Measurements from ENCODE around the gene ZNF579. TPM values are rescaled to one million over a fixed set of nuclear protein-coding genes. Genes with fewer than 3 reads are reported as not detected.

Gene ZNF579
- total and polyA plus RNA-seq, 2 of the 8 experiments (the other 6 are each of a cell fraction or from before 2014, with no cell fraction given): 10.0 to 18.9 TPM

GRCh38 chr19:55536951-55537740, 43.5 kb downstream of the ZNF579 start, which contains the start of gene SBK2:
TSS of gene SBK2 (minus strand) at chr19:55537133. CDS start at chr19:55536294, 839 bp downstream.
- no peak within 1 kb of the TSS for H3K14ac ChIP-seq (ENCODE audit: insufficient read length)
- peak; percentile 55 for FAIRE-seq
- H3K56ac ChIP-seq (replicated peaks; ENCODE audit: insufficient read length, low read depth, low read length): no peak within 1 kb of the TSS
- H2AK5ac ChIP-seq (ENCODE audit: low read depth, low read length): no peak within 1 kb of the TSS
- H3K36me3 ChIP-seq (ENCODE audit: control insufficient read depth in 2 of 4, insufficient read depth in 4 of 4, low read length in 3 of 4): no peaks in the 10 kb centered on the region; a peak in 1 of 8 replicates
- H3K9me3 ChIP-seq (ENCODE audit: insufficient read depth in 2 of 2, low read depth in 1 of 2, low read length in 1 of 2): no peaks in the 10 kb centered on the region
- peak within 1 kb of the TSS; percentile 94 for H3K4ac ChIP-seq (replicated peaks; ENCODE audit: insufficient read length, low read depth, low read length)
- H2BK15ac ChIP-seq (ENCODE audit: low read length): 0 out of 2 replicates have a peak within 1 kb of the TSS, but pooled peaks have one; percentile 81
- H3K27ac ChIP-seq (ENCODE audit: low read depth, low read length): peak within 1 kb of the TSS; percentile 51; the same call in 1 of the 2 replicates
- peak within 1 kb of the TSS; percentile 78 for H2BK120ac ChIP-seq (replicated peaks; ENCODE audit: low read depth, low read length)
- H2AFZ ChIP-seq (ENCODE audit: low read length): no peak within 1 kb of the TSS
- peaks cover 4% of the 10 kb centered on the region; the same call in 1 of the 2 replicates for H3K23me2 ChIP-seq (ENCODE audit: low read depth, low read length)
- CTCF ChIA-PET (ENCODE audit: partially characterized antibody): interaction anchor here (0.7 to 1.2 kb wide), 3 partner anchors 16 to 724 kb away, joined by 3 to 4 read pairs (median 4); no protein-coding TSS in a partner anchor
- peak; percentile 62 to 98 for DNase-seq (ENCODE audit: low read depth in 1 of 2, low spot score in 2 of 2)
- H3K4me2 ChIP-seq (ENCODE audit: insufficient read depth in 1 of 2, low read depth in 2 of 2, low read length in 2 of 2): peak within 1 kb of the TSS; percentile 39 to 76; a peak in 3 of 4 replicates
- peaks cover 0 to 17% (median 5%) of the 10 kb centered on the region in 4 experiments; a peak in 4 of 7 replicates for H3K4me1 ChIP-seq (replicated peaks in 1 of 4; ENCODE audit: control insufficient read depth in 3 of 4, insufficient read depth in 4 of 4, low read length in 3 of 4)
- POLR2A ChIA-PET (ENCODE audit: partially characterized antibody): interaction anchor here (0.6 to 1.5 kb wide), 3 partner anchors 9 to 278 kb away, joined by 3 to 4 read pairs (median 3); no protein-coding TSS in a partner anchor
- H3K79me2 ChIP-seq (ENCODE audit: control insufficient read depth in 1 of 2, insufficient read depth in 2 of 2, low read length in 2 of 2): no peaks in the 10 kb centered on the region
- no peaks in the 10 kb centered on the region for H3K79me1 ChIP-seq (ENCODE audit: low read depth, low read length)
- WGBS, 2 experiments (ENCODE audit: extremely low coverage in 1 of 2, insufficient coverage in 1 of 2, insufficient read length in 1 of 2, insufficient replicate concordance in 2 of 2, low coverage in 1 of 2, low lambda C conversion rate in 2 of 2, missing lambda C conversion rate in 1 of 2): 31% methylated on average over 9 of the region's 14 CpGs; no CpG with 5 or more reads in 1 of the 2 experiments
- no peak within 1 kb of the TSS; the same call in 1 of the 2 replicates for H4K8ac ChIP-seq (ENCODE audit: extremely low read depth, insufficient read depth, low read length)
- peak within 1 kb of the TSS; percentile 85; the same call in 1 of the 2 replicates for H2BK5ac ChIP-seq (ENCODE audit: low read depth, low read length)
- no peak within 1 kb of the TSS for H2BK20ac ChIP-seq (ENCODE audit: low read length)
- peak within 1 kb of the TSS in 1 of 4 experiments; percentile 16; a peak in 2 of 7 replicates for H3K9ac ChIP-seq (replicated peaks in 1 of 4; ENCODE audit: extremely low read depth in 1 of 4, low read depth in 3 of 4, low read length in 3 of 4)
- no peaks in the 10 kb centered on the region; a peak in 2 of 7 replicates for H3K27me3 ChIP-seq (replicated peaks in 1 of 4; ENCODE audit: control insufficient read depth in 3 of 4, extremely low read depth in 1 of 4, insufficient read depth in 3 of 4, low read length in 3 of 4)
- no peak within 1 kb of the TSS for H3K23ac ChIP-seq (ENCODE audit: insufficient read length)
- H4K91ac ChIP-seq (replicated peaks; ENCODE audit: insufficient read length, low read length): peak within 1 kb of the TSS; percentile 98
- H3K18ac ChIP-seq (ENCODE audit: extremely low read depth, low read length): peak within 1 kb of the TSS; percentile 48
- H2BK12ac ChIP-seq (ENCODE audit: low read depth, low read length): peak within 1 kb of the TSS; percentile 75; the same call in 1 of the 2 replicates
- peaks cover 0 to 1% of the 10 kb centered on the region in 2 experiments for H4K20me1 ChIP-seq (replicated peaks in 1 of 2; ENCODE audit: control insufficient read depth in 1 of 2, insufficient read depth in 2 of 2, low read length in 2 of 2)
- H3K4me3 ChIP-seq (ENCODE audit: extremely low read depth in 1 of 4, insufficient read depth in 2 of 4, low read depth in 3 of 4, low read length in 4 of 4): peak within 1 kb of the TSS; percentile 12 to 58 (median 29); a peak in 5 of 8 replicates
- H4K5ac ChIP-seq (ENCODE audit: insufficient read length, low read depth, low read length): peak within 1 kb of the TSS; percentile 78
- TF ChIP-seq RAD21 (IDR thresholded peaks at IDR 0.05 in 1 of 2, conservative IDR thresholded peaks at IDR 0.05 in 1 of 2; ENCODE audit: low read depth in 2 of 2, low read length in 2 of 2) (peak; percentile 86 to 88), SIN3A (conservative IDR thresholded peaks at IDR 0.05 in 1 of 2, IDR thresholded peaks at IDR 0.05 in 1 of 2; ENCODE audit: low read depth in 1 of 2, low read length in 2 of 2) (0 out of 4 replicates have a peak, but pooled peaks of 1 of the 2 experiments have one; percentile 16), RFX5 (IDR thresholded peaks at IDR 0.05; ENCODE audit: borderline replicate concordance, low read depth, low read length) (peak; percentile 81), ATF3 (IDR thresholded peaks at IDR 0.05; ENCODE audit: insufficient read depth, low read depth, low read length) (no peak), TAF1 (IDR thresholded peaks at IDR 0.05; ENCODE audit: low read depth, low read length) (peak; percentile 30; the same call in 1 of the 2 replicates), KDM4A (IDR thresholded peaks at IDR 0.05; ENCODE audit: low read depth, low read length, severe bottlenecking) (no peak), SRF (IDR thresholded peaks at IDR 0.05; ENCODE audit: low read depth, low read length) (no peak), POLR2AphosphoS5 (IDR thresholded peaks at IDR 0.05; ENCODE audit: low read depth, low read length) (peak; percentile 27; the same call in 1 of the 2 replicates), POLR2A (IDR thresholded peaks at IDR 0.05; ENCODE audit: control extremely low read depth in 1 of 2, low read depth in 2 of 2, low read length in 2 of 2) (0 out of 3 replicates have a peak, but pooled peaks of 1 of the 2 experiments have one; percentile 21)

Data from H1 (cell line).